HG03175 (cell line): Measurements from ENCODE around the gene TINAGL1.

Experiments used
- ATAC-seq: cut with Tn5 transposase; IDR thresholded peaks from one replicate; pipeline ENCODE4 v1.9.1; 2021; ENCODE audit warnings: mild to moderate bottlenecking, moderate library complexity; ENCODE audit not compliant: unreplicated experiment

TINAGL1 gene

GRCh38 chr1:31605908-31606427 lies 29.7 kb downstream of the TINAGL1 start:
- ATAC-seq: peak; percentile 98

- ATAC-seq: no peak
Measured at GRCh38 chr1:31607360-31607759, 31.0 kb downstream of the TINAGL1 start.

GRCh38 chr1:31609514-31610118 lies 33.3 kb downstream of the TINAGL1 start:
- no peak for ATAC-seq

- no peak for ATAC-seq
Measured at GRCh38 chr1:31614414-31615005, 38.2 kb downstream of the TINAGL1 start.

- ATAC-seq: no peak
Measured at GRCh38 chr1:31615414-31615813, 39.1 kb downstream of the TINAGL1 start.

- ATAC-seq: no peak
Measured at GRCh38 chr1:31615939-31616338, 39.6 kb downstream of the TINAGL1 start.

GRCh38 chr1:31617218-31617915 lies 41.1 kb downstream of the TINAGL1 start, which contains the start of gene HCRTR1:
HCRTR1 (plus strand) TSS chr1:31617689; CDS start chr1:31619193, 1,504 bp downstream.
- ATAC-seq: no peak

- no peak for ATAC-seq
Measured at GRCh38 chr1:31617916-31618746, 41.8 kb downstream of the TINAGL1 start.

- ATAC-seq: no peak
Measured at GRCh38 chr1:31618916-31619846, 42.9 kb downstream of the TINAGL1 start.

- ATAC-seq: no peak
Measured at GRCh38 chr1:31620631-31621497, 44.5 kb downstream of the TINAGL1 start.

- no peak for ATAC-seq
Measured at GRCh38 chr1:31621498-31621820, 45.1 kb downstream of the TINAGL1 start.

GRCh38 chr1:31621847-31622730 lies 45.8 kb downstream of the TINAGL1 start:
- ATAC-seq: no peak

- no peak for ATAC-seq
Measured at GRCh38 chr1:31623365-31623764, 47.0 kb downstream of the TINAGL1 start.

GRCh38 chr1:31624309-31624708 lies 48.0 kb downstream of the TINAGL1 start:
- ATAC-seq: no peak

GRCh38 chr1:31624731-31625514 lies 48.6 kb downstream of the TINAGL1 start:
- no peak for ATAC-seq

GRCh38 chr1:31625561-31626222 lies 49.4 kb downstream of the TINAGL1 start:
- ATAC-seq: no peak
